SK-N-SH (cell line): ENCODE data around the gene GPER1. TPM values are rescaled to one million over a fixed set of nuclear protein-coding genes. Genes with fewer than 3 reads are reported as not detected.

Experiments used
- CTCF ChIA-PET: fragments of 300-600, 350-600 bp; formaldehyde crosslinking; extraction: SDS; loops from one replicate; lab custom pipeline; 2021; lab: Yijun Ruan, JAX
- POLR2A ChIA-PET: fragments of 350-600 bp; sonication (Branson Sonifier 250); formaldehyde crosslinking; extraction: SDS; loops from one replicate; lab custom pipeline; 2020; ENCODE audit warnings: antibody characterized with exemption, inconsistent platforms; lab: Yijun Ruan, JAX
- DNase-seq: peaks from one replicate; pipeline ENCODE4 v3.0.0; 2012
- H2AFZ ChIP-seq: fragments of 200-600 bp; sonication (generic); 2 replicates; pipeline ENCODE4 v1.8.1; 2016; ENCODE audit warnings: antibody characterized with exemption, mild to moderate bottlenecking, low read depth
- H3F3A ChIP-seq: fragments of 200-600 bp; sonication (generic); replicated peaks from 2 replicates; pipeline ENCODE3; 2016; ENCODE audit warnings: antibody characterized with exemption, mild to moderate bottlenecking; ENCODE audit not compliant: insufficient read depth
- H3K27ac ChIP-seq, 2 experiments: fragments of 200-500 bp in 1 of 2; fragments of 200-600 bp in 1 of 2; sonication (Bioruptor generic) in 1 of 2; sonication (generic), shearing (Covaris generic) in 1 of 2; 2 replicates each; pipeline versions ENCODE4 v1.5.1 to v1.6.1; 2014 to 2016; ENCODE audit warnings: low read depth in 2 of 2, inconsistent platforms in 1 of 2, low read length in 1 of 2, mild to moderate bottlenecking in 1 of 2, mixed read lengths in 1 of 2
- H3K27me3 ChIP-seq: fragments of 200-600 bp; sonication (generic), shearing (Covaris generic); 2 replicates; pipeline ENCODE4 v1.6.1; 2016; ENCODE audit warnings: mixed run types; ENCODE audit not compliant: insufficient read depth
- H3K36me3 ChIP-seq, 2 experiments: fragments of 200-500 bp in 1 of 2; fragments of 200-600 bp in 1 of 2; sonication (Bioruptor generic) in 1 of 2; sonication (generic) in 1 of 2; replicated peaks in 1 of 2; 2 replicates each; pipeline versions ENCODE3 to v1.5.1; 2014 to 2016; ENCODE audit warnings: low read length in 1 of 2, mild to moderate bottlenecking in 1 of 2; ENCODE audit not compliant: insufficient read depth in 2 of 2, control insufficient read depth in 1 of 2
- H3K4me1 ChIP-seq, 2 experiments: fragments of 200-500 bp in 1 of 2; fragments of 200-600 bp in 1 of 2; sonication (Bioruptor generic) in 1 of 2; sonication (generic), shearing (Covaris generic) in 1 of 2; 2 replicates each; pipeline versions ENCODE4 v1.5.1 to v1.6.1; 2014 to 2016; ENCODE audit warnings: low read depth in 1 of 2, low read length in 1 of 2, mixed run types in 1 of 2; ENCODE audit not compliant: insufficient read depth in 2 of 2, control insufficient read depth in 1 of 2
- H3K4me2 ChIP-seq: fragments of 200-600 bp; sonication (generic), shearing (Covaris generic); 2 replicates; pipeline ENCODE4 v1.6.1; 2017; ENCODE audit warnings: mixed run types
- H3K4me3 ChIP-seq, 2 experiments: fragments of 200-500 bp in 1 of 2; fragments of 200-600 bp in 1 of 2; sonication (Bioruptor generic) in 1 of 2; sonication (generic), shearing (Covaris generic) in 1 of 2; 2 replicates each; pipeline versions ENCODE4 v1.5.1 to v1.8.1; 2014 to 2016; ENCODE audit warnings: low read depth in 2 of 2, inconsistent platforms in 1 of 2, low read length in 1 of 2, mild to moderate bottlenecking in 1 of 2, mixed read lengths in 1 of 2, moderate library complexity in 1 of 2
- H3K79me2 ChIP-seq: fragments of 200-600 bp; sonication (generic); 2 replicates; pipeline ENCODE4 v1.8.1; 2017; ENCODE audit warnings: mild to moderate bottlenecking; ENCODE audit not compliant: insufficient read depth
- H3K9ac ChIP-seq: fragments of 200-600 bp; sonication (generic); 2 replicates; pipeline ENCODE4 v1.6.1; 2017; ENCODE audit warnings: mixed run types
- H3K9me2 ChIP-seq: fragments of 200-600 bp; sonication (generic); 2 replicates; pipeline ENCODE4 v1.6.1; 2017; ENCODE audit warnings: mixed run types
- H3K9me3 ChIP-seq: fragments of 200-600 bp; sonication (generic); 2 replicates; pipeline ENCODE4 v1.6.1; 2017; ENCODE audit warnings: mixed run types, mild to moderate bottlenecking, moderate library complexity
- H4K20me1 ChIP-seq: fragments of 200-600 bp; sonication (generic); 2 replicates; pipeline ENCODE4 v1.6.1; 2017; ENCODE audit warnings: mild to moderate bottlenecking, mixed run types; ENCODE audit not compliant: insufficient read depth
- CHD2 ChIP-seq: fragments of 150-350 bp; IDR thresholded peaks from 2 replicates; pipeline ENCODE4 v1.6.1; 2018; ENCODE audit warnings: low read length; ENCODE audit not compliant: partially characterized antibody
- CTCF ChIP-seq: fragments of 200-600 bp; sonication (generic); IDR thresholded peaks from 2 replicates; pipeline ENCODE4 v1.6.1; 2017; ENCODE audit warnings: antibody characterized with exemption, mild to moderate bottlenecking, moderate library complexity
- GABPA ChIP-seq: IDR thresholded peaks from 2 replicates; pipeline ENCODE4 v1.4.0; 2012; ENCODE audit warnings: low read depth, mild to moderate bottlenecking
- MAX ChIP-seq: IDR thresholded peaks from 2 replicates; pipeline ENCODE4 v1.4.0; 2012; ENCODE audit warnings: low read depth
- MXI1 ChIP-seq: IDR thresholded peaks from 2 replicates; pipeline ENCODE4 v1.6.1; 2012; ENCODE audit warnings: mild to moderate bottlenecking, low read depth, low read length, improper control_type of control experiment
- NFIC ChIP-seq: IDR thresholded peaks from 2 replicates; pipeline ENCODE4 v1.4.0; 2012; ENCODE audit warnings: borderline replicate concordance
- NRF1 ChIP-seq: IDR thresholded peaks from 2 replicates; pipeline ENCODE4 v1.6.1; 2012; ENCODE audit warnings: low read depth, mild to moderate bottlenecking, low read length
- PBX3 ChIP-seq: IDR thresholded peaks from 2 replicates; pipeline ENCODE4; 2012
- POLR2AphosphoS5 ChIP-seq: IDR thresholded peaks from 2 replicates; pipeline ENCODE4 v1.6.1; 2012; ENCODE audit warnings: low read depth, low read length
- RAD21 ChIP-seq: IDR thresholded peaks from 2 replicates; pipeline ENCODE4 v1.6.1; 2012; ENCODE audit warnings: mild to moderate bottlenecking, low read length
- RFX5 ChIP-seq: IDR thresholded peaks from 2 replicates; pipeline ENCODE4 v1.6.1; 2012; ENCODE audit warnings: mild to moderate bottlenecking, improper control_type of control experiment, low read length
- SIN3A ChIP-seq: IDR thresholded peaks from 2 replicates; pipeline ENCODE4 v1.6.1; 2012; ENCODE audit warnings: low read depth, mild to moderate bottlenecking, low read length, moderate library complexity, borderline replicate concordance
- TEAD4 ChIP-seq: IDR thresholded peaks from 2 replicates; pipeline ENCODE4 v1.4.0; 2012; ENCODE audit warnings: mild to moderate bottlenecking, borderline replicate concordance; ENCODE audit not compliant: insufficient read depth
- ZBTB33 ChIP-seq: IDR thresholded peaks from 2 replicates; pipeline ENCODE4 v1.4.0; 2012; ENCODE audit warnings: low read depth, borderline replicate concordance
- WGBS: methylation state at CpG from one replicate; pipeline ENCODE4 v1.1.6; 2017; ENCODE audit warnings: low lambda C conversion rate; 5-methylcytosine and 5-hydroxymethylcytosine counted together
- polyA plus RNA-seq, 3 experiments: library from polyadenylated mRNA; depleted of rRNA; stranded (reverse); fragments of >200 nt; gene quantifications; 2 replicates each; pipeline ENCODE4 v1.2.3, GENCODE V29; 2012

The GPER1 gene
- polyA plus RNA-seq, 1 of the 3 experiments (the other 2 are of a cell fraction) = 6.4 TPM

- no peak overlapping the region for H3K27ac ChIP-seq
- H2AFZ ChIP-seq = no peak overlapping the region
- no peaks in the 10 kb centered on the region for H3F3A ChIP-seq
- ChIA-PET CTCF (interaction anchor here (0.9 to 9.8 kb wide), 4 partner anchors 16 to 110 kb away, joined by 3 to 79 read pairs (median 32); partner anchors contain the start of gene GPER1), POLR2A (no interaction called here)
- DNase-seq = no peak
- 91% methylated on average over 34 of the region's 34 CpGs for WGBS
- H3K9me2 ChIP-seq = no peaks in the 10 kb centered on the region
- no peak overlapping the region for H3K4me3 ChIP-seq
- H4K20me1 ChIP-seq = peaks cover 16% of the 10 kb centered on the region
- no peaks in the 10 kb centered on the region for H3K9me3 ChIP-seq
- H3K27me3 ChIP-seq = no peaks in the 10 kb centered on the region
- no peak overlapping the region for H3K4me2 ChIP-seq
- peaks cover 11% of the 10 kb centered on the region; the same call in 1 of the 2 replicates for H3K79me2 ChIP-seq
- H3K9ac ChIP-seq = no peak overlapping the region
- H3K4me1 ChIP-seq = peaks cover 6 to 22% of the 10 kb centered on the region in 2 experiments; a peak in 2 of 4 replicates
- H3K36me3 ChIP-seq = peaks cover 0 to 11% of the 10 kb centered on the region in 2 experiments
- no peak for TF ChIP-seq SIN3A
- no peak for TF ChIP-seq POLR2AphosphoS5
- no peak for TF ChIP-seq MAX
- TF ChIP-seq TEAD4 = no peak
- TF ChIP-seq CTCF = no peak
- no peak for TF ChIP-seq NFIC
- TF ChIP-seq RAD21 = no peak
- TF ChIP-seq MXI1 = no peak
- no peak for TF ChIP-seq PBX3
- no peak for TF ChIP-seq GABPA
- no peak for TF ChIP-seq NRF1
- no peak for TF ChIP-seq RFX5
- TF ChIP-seq CHD2 = no peak
- TF ChIP-seq ZBTB33 = no peak
Measured at GRCh38 chr7:1103009-1103788, 15.3 kb downstream of the GPER1 start.
